Adrenal gland (tissue), 12 donors: ENCODE data around the gene MYO9B. TPM values are rescaled to one million over a fixed set of nuclear protein-coding genes. Genes with fewer than 3 reads are reported as not detected.

Experiments
- DNase-seq, 7 donors: peaks; one replicate each; pipeline ENCODE4 v3.0.0-alpha.2; 2019 to 2020
- H3K27ac ChIP-seq, 5 donors: fragments of 200-600 bp; sonication (generic) in 4 of 5; 1 replicate in 3 of 5; 2 replicates in 2 of 5; pipeline versions ENCODE4 v1.5.1 to v1.8.0; 2016 to 2020; ENCODE audit warnings: mild to moderate bottlenecking in 1 of 5
- H3K27me3 ChIP-seq: fragments of 200-600 bp; 2 replicates; pipeline ENCODE4 v1.8.0; 2021
- H3K36me3 ChIP-seq, 2 donors: fragments of 200-600 bp; replicated peaks in 1 of 2; 1 replicate in 1 of 2; 2 replicates in 1 of 2; pipeline versions ENCODE4 v1.5.1 to v1.8.0; 2018 to 2022
- H3K4me1 ChIP-seq, 2 donors: fragments of 200-600 bp; replicated peaks in 1 of 2; 1 replicate in 1 of 2; 2 replicates in 1 of 2; pipeline versions ENCODE4 v1.5.1 to v1.8.0; 2018 to 2021
- H3K4me3 ChIP-seq, 4 donors: fragments of 200-600 bp; sonication (generic) in 3 of 4; one replicate each; pipeline ENCODE4 v1.5.1; 2016 to 2018
- H3K9me3 ChIP-seq, 3 donors: fragments of 200-600 bp; sonication (generic) in 1 of 3; replicated peaks in 1 of 3; 1 replicate in 2 of 3; 2 replicates in 1 of 3; pipeline versions ENCODE4 v1.5.1 to v1.8.0; 2016 to 2021
- CTCF ChIP-seq, 6 experiments: fragments of 450-650 bp in 4 of 6; fragments of 200-600 bp in 2 of 6; sonication (generic) in 1 of 6; IDR thresholded peaks; 1 replicate in 5 of 6; 2 replicates in 1 of 6; pipeline versions ENCODE4 v1.5.1 to v1.8.0; 2016 to 2021; ENCODE audit warnings: antibody characterized with exemption in 6 of 6, mild to moderate bottlenecking in 2 of 6, moderate library complexity in 1 of 6
- POLR2A ChIP-seq, 2 donors: fragments of 450-650 bp; IDR thresholded peaks; one replicate each; pipeline ENCODE4 v1.6.1; 2017; ENCODE audit warnings: antibody characterized with exemption in 2 of 2, mild to moderate bottlenecking in 2 of 2, moderate library complexity in 1 of 2
- WGBS, 4 donors: extraction: QIAGEN DNeasy Blood & Tissue Kit in 2 of 4; methylation state at CpG; one replicate each; pipeline versions ENCODE4 v1.1.5 to v1.1.7; 2013 to 2017; 5-methylcytosine and 5-hydroxymethylcytosine counted together
- intact Hi-C, 2 donors: fragments of 100-400 bp; cut with DNase I; formaldehyde crosslinking; loops; one replicate each; pipeline versions ENCODE4 v1.14.1 to v1.15.0; 2022 to 2023
- polyA plus RNA-seq, 3 donors: library from polyadenylated mRNA; stranded (reverse); fragments of 200-250 nt in 2 of 3; fragments of 350-450 nt in 1 of 3; fragmentation: Illumina TruSeq in 1 of 3; extraction: RNeasy Lipid Tissue Mini Kit (QIAGEN cat#74804) in 1 of 3; gene quantifications; one replicate each; pipeline ENCODE4 v1.2.3, GENCODE V29; 2013 to 2014
- total RNA-seq, 9 donors: library from RNA; depleted of rRNA in 4 of 9; stranded (reverse); fragments of >200 nt in 4 of 9; fragments of 120-200 nt in 1 of 9; fragmentation: NEBNext Ultra II Directional in 1 of 9; extraction: Animal tissue kit (Norgen Biotek cat#: 25700) in 1 of 9; gene quantifications; one replicate each; pipeline versions ENCODE4 v1.1.0 to v1.2.4, GENCODE V29; 2013 to 2023
- donor health status: healthy with polysubstance abuse.
- donor health status: Bipolar disorder and iron deficiency.
- donor health status: DM: yes; HTN: yes; CAD: no.
- donor health status: DM: no; HTN: no; CAD: no.
- donor health status: DM: no; HTN: no; CAD: no.
- donor health status: DM: yes; HTN: yes; CAD: no.

The MYO9B gene
- total and polyA plus RNA-seq, 12 donors: 23.6 to 236 (median 86.3) TPM

GRCh38 chr19:17113127-17113785 is 37.7 kb downstream of the MYO9B start:
- Histone ChIP-seq H3K27me3 (no peaks in the 10 kb centered on the region), H3K4me3 (no peak overlapping the region), H3K27ac (peak overlapping the region; percentile 55 to 75 (median 59)), H3K4me1 (peaks cover 24 to 54% of the 10 kb centered on the region in 2 donors), H3K9me3 (no peaks in the 10 kb centered on the region), H3K36me3 (no peaks in the 10 kb centered on the region)
- TF ChIP-seq POLR2A (IDR thresholded peaks at IDR 0.05) (no peak), CTCF (IDR thresholded peaks at IDR 0.05) (no peak)
- 43 to 56% (median 45%) methylated on average over 10 to 17 of the region's 17 CpGs for WGBS, 4 donors
- peak in 6 of 7 donors; percentile 50 to 78 (median 72) for DNase-seq
- intact Hi-C loops: no loop called here

- peak overlapping the region in 2 of 5 donors; percentile 55 to 75 for H3K27ac ChIP-seq
- H3K4me1 ChIP-seq: peaks cover 20 to 42% of the 10 kb centered on the region in 2 donors
- H3K9me3 ChIP-seq: no peaks in the 10 kb centered on the region
- 78 to 87% (median 85%) methylated on average over 2 to 12 of the region's 12 CpGs for WGBS, 4 donors
- H3K27me3 ChIP-seq: no peaks in the 10 kb centered on the region
- TF ChIP-seq CTCF (IDR thresholded peaks at IDR 0.05): no peak
- TF ChIP-seq POLR2A (IDR thresholded peaks at IDR 0.05): no peak
- DNase-seq: no peak
- no peak overlapping the region for H3K4me3 ChIP-seq
- intact Hi-C loops: no loop called here
- no peaks in the 10 kb centered on the region for H3K36me3 ChIP-seq
Measured at GRCh38 chr19:17114414-17114831, 38.8 kb downstream of the MYO9B start.

- H3K4me1 ChIP-seq: peaks cover 17 to 25% of the 10 kb centered on the region in 2 donors
- WGBS, 4 donors: 75 to 85% (median 77%) methylated on average over 11 to 14 of the region's 14 CpGs
- H3K27ac ChIP-seq: peak overlapping the region in 2 of 5 donors; percentile 21 to 38
Measured at GRCh38 chr19:17116996-17117702, 41.6 kb downstream of the MYO9B start.

More at GRCh38 chr19:17116996-17117702, 41.6 kb downstream of the MYO9B start:
- no peaks in the 10 kb centered on the region for H3K9me3 ChIP-seq
- intact Hi-C loops: no loop called here
- H3K27me3 ChIP-seq: no peaks in the 10 kb centered on the region
- TF ChIP-seq POLR2A (IDR thresholded peaks at IDR 0.05) (no peak), CTCF (IDR thresholded peaks at IDR 0.05) (no peak)
- H3K36me3 ChIP-seq: no peaks in the 10 kb centered on the region
- H3K4me3 ChIP-seq: no peak overlapping the region
- DNase-seq: no peak
